ENCODE measurements around the gene UGT1A8. TPM values are rescaled to one million over a fixed set of nuclear protein-coding genes. Genes with fewer than 3 reads are reported as not detected.
"Not testable (repeated sequence)": the region's sequence is repeated elsewhere in the genome, so short reads cannot be mapped to it uniquely, and the experiment has no call there.

The UGT1A8 gene
- total RNA-seq, 5 donors from 2014 or later (not counting 1 experiment from before 2014, with no cell fraction given) = not detected

GRCh38 chr2:233650981-233651380 lies 33.5 kb downstream of the UGT1A8 start:
- no peaks in the 10 kb centered on the region for H3K36me3 ChIP-seq (ENCODE audit: control insufficient read depth in 2 of 2, extremely low read depth in 1 of 2, insufficient read depth in 1 of 2, low read length in 1 of 2)
- Mint-ChIP-seq H3K36me3 (peaks cover 5% of the 10 kb centered on the region), H3K27me3 (peaks cover 26 to 31% of the 10 kb centered on the region in 2 donors), H3K4me1 (no peaks in the 10 kb centered on the region), H3K27ac (no peak overlapping the region), H3K9me3 (peaks cover 6 to 15% (median 12%) of the 10 kb centered on the region in 3 donors), H3K4me3 (no peak overlapping the region)
- H3K9me3 ChIP-seq = no peaks in the 10 kb centered on the region
- no peaks in the 10 kb centered on the region for H3K4me1 ChIP-seq (ENCODE audit: control insufficient read depth in 1 of 2, extremely low read depth in 1 of 2, insufficient read depth in 2 of 2, low read length in 2 of 2)
- no peak overlapping the region for H3K27ac ChIP-seq (ENCODE audit: low read length)
- no peak for DNase-seq
- ChIA-PET CTCF (no interaction called here), POLR2A (no interaction called here)
- H3K4me3 ChIP-seq (ENCODE audit: control insufficient read depth in 1 of 2, extremely low read depth in 1 of 2, low read length in 1 of 2) = no peak overlapping the region
- WGBS (ENCODE audit: insufficient coverage) = 100% methylated on average over 1 of the region's 4 CpGs
- peaks cover 0 to 6% of the 10 kb centered on the region in 2 experiments for H3K27me3 ChIP-seq (replicated peaks in 1 of 2; ENCODE audit: control insufficient read depth in 2 of 2, extremely low read depth in 1 of 2, insufficient read depth in 2 of 2, low read length in 1 of 2)
- no peak for ATAC-seq (replicated peaks in 1 of 4)

GRCh38 chr2:233651430-233651829 lies 34.0 kb downstream of the UGT1A8 start:
- ATAC-seq (replicated peaks in 1 of 4) (no peak), DNase-seq (no peak)
- Mint-ChIP-seq H3K4me3 (no peak overlapping the region), H3K9me3 (peaks cover 4 to 12% (median 10%) of the 10 kb centered on the region in 3 donors), H3K27me3 (peaks cover 27 to 31% of the 10 kb centered on the region in 2 donors), H3K4me1 (no peaks in the 10 kb centered on the region), H3K27ac (no peak overlapping the region), H3K36me3 (peaks cover 4% of the 10 kb centered on the region)
- POLR2A ChIA-PET = no interaction called here
- no peaks in the 10 kb centered on the region for H3K36me3 ChIP-seq (ENCODE audit: control insufficient read depth in 2 of 2, extremely low read depth in 1 of 2, insufficient read depth in 1 of 2, low read length in 1 of 2)
- peaks cover 0 to 5% of the 10 kb centered on the region in 2 experiments for H3K27me3 ChIP-seq (replicated peaks in 1 of 2; ENCODE audit: control insufficient read depth in 2 of 2, extremely low read depth in 1 of 2, insufficient read depth in 2 of 2, low read length in 1 of 2)
- no CpG with 5 or more reads among the region's 2 CpGs for WGBS (ENCODE audit: insufficient coverage)
- no peaks in the 10 kb centered on the region for H3K4me1 ChIP-seq (ENCODE audit: control insufficient read depth in 1 of 2, extremely low read depth in 1 of 2, insufficient read depth in 2 of 2, low read length in 2 of 2)
- H3K27ac ChIP-seq (ENCODE audit: low read length) = no peak overlapping the region
- no peak overlapping the region for H3K4me3 ChIP-seq (ENCODE audit: control insufficient read depth in 1 of 2, extremely low read depth in 1 of 2, low read length in 1 of 2)
- H3K9me3 ChIP-seq = no peaks in the 10 kb centered on the region
- CTCF ChIA-PET = no interaction called here

GRCh38 chr2:233654501-233654900 lies 37.1 kb downstream of the UGT1A8 start:
- Mint-ChIP-seq H3K4me3 (no peak overlapping the region), H3K36me3 (no peaks in the 10 kb centered on the region), H3K27me3 (peaks cover 22 to 33% of the 10 kb centered on the region in 2 donors), H3K27ac (no peak overlapping the region), H3K9me3 (no peaks in the 10 kb centered on the region), H3K4me1 (no peaks in the 10 kb centered on the region)
- Histone ChIP-seq H3K4me3 (ENCODE audit: control insufficient read depth in 1 of 2, extremely low read depth in 1 of 2, low read length in 1 of 2) (no peak overlapping the region), H3K36me3 (ENCODE audit: control insufficient read depth in 2 of 2, extremely low read depth in 1 of 2, insufficient read depth in 1 of 2, low read length in 1 of 2) (no peaks in the 10 kb centered on the region), H3K27ac (ENCODE audit: low read length) (no peak overlapping the region), H3K27me3 (replicated peaks in 1 of 2; ENCODE audit: control insufficient read depth in 2 of 2, extremely low read depth in 1 of 2, insufficient read depth in 2 of 2, low read length in 1 of 2) (peaks cover 0 to 5% of the 10 kb centered on the region in 2 experiments), H3K4me1 (ENCODE audit: control insufficient read depth in 1 of 2, extremely low read depth in 1 of 2, insufficient read depth in 2 of 2, low read length in 2 of 2) (no peaks in the 10 kb centered on the region), H3K9me3 (no peaks in the 10 kb centered on the region)
- ChIA-PET CTCF (no interaction called here), POLR2A (interaction anchor here in 1 of 2 donors (0.6 kb wide), 1 partner anchor 1639 kb away, joined by 4 read pairs; no protein-coding TSS in a partner anchor)
- DNase-seq (no peak), ATAC-seq (replicated peaks in 1 of 4) (no peak)
- WGBS (ENCODE audit: insufficient coverage) = 58% methylated on average over 4 of the region's 6 CpGs

- ChIA-PET CTCF (no interaction called here), POLR2A (interaction anchor here in 1 of 2 donors (0.6 kb wide), 1 partner anchor 1638 kb away, joined by 4 read pairs; no protein-coding TSS in a partner anchor)
- no peaks in the 10 kb centered on the region for H3K4me1 ChIP-seq (ENCODE audit: control insufficient read depth in 1 of 2, extremely low read depth in 1 of 2, insufficient read depth in 2 of 2, low read length in 2 of 2)
- H3K27ac ChIP-seq (ENCODE audit: low read length) = no peak overlapping the region
- DNase-seq = no peak
- ATAC-seq (replicated peaks in 1 of 4) = no peak
- no peaks in the 10 kb centered on the region for H3K9me3 ChIP-seq
- no peak overlapping the region for H3K4me3 ChIP-seq (ENCODE audit: control insufficient read depth in 1 of 2, extremely low read depth in 1 of 2, low read length in 1 of 2)
- WGBS (ENCODE audit: insufficient coverage) = 45% methylated on average over 1 of the region's 1 CpG
- no peaks in the 10 kb centered on the region for H3K36me3 ChIP-seq (ENCODE audit: control insufficient read depth in 2 of 2, extremely low read depth in 1 of 2, insufficient read depth in 1 of 2, low read length in 1 of 2)
- peaks cover 22 to 33% of the 10 kb centered on the region in 2 donors for H3K27me3 Mint-ChIP-seq
- H3K4me1 Mint-ChIP-seq = no peaks in the 10 kb centered on the region
- H3K27me3 ChIP-seq (replicated peaks in 1 of 2; ENCODE audit: control insufficient read depth in 2 of 2, extremely low read depth in 1 of 2, insufficient read depth in 2 of 2, low read length in 1 of 2) = peaks cover 0 to 5% of the 10 kb centered on the region in 2 experiments
- H3K4me3 Mint-ChIP-seq = no peak overlapping the region
- H3K36me3 Mint-ChIP-seq = no peaks in the 10 kb centered on the region
- no peaks in the 10 kb centered on the region for H3K9me3 Mint-ChIP-seq
- H3K27ac Mint-ChIP-seq = no peak overlapping the region
Observed at GRCh38 chr2:233655043-233655442, 37.6 kb downstream of the UGT1A8 start.

- H3K36me3 Mint-ChIP-seq; CTCF ChIA-PET; ATAC-seq (replicated peaks in 1 of 4): not testable (repeated sequence)
Observed at GRCh38 chr2:233655943-233656342, 38.5 kb downstream of the UGT1A8 start.

DNA sequence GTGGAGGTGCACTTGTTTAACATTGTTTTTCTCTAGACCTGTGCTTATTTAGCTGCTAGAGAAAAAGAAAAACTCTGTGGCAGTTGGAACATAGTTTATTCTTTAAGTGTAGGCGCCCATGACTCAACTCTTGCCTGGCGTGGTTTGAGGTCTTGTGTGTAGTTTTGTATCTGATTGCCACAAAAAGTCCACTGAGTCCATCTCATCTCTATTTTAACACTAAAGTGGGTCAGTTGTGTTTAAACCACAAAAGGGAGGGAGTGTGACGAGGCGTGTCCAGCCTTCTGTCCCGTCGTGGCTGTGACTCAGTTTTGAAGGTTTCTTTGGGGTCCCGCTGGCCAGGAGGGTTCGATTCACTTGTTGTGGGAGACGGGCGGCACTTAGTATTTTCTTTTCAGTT lies 39.0 kb downstream of the UGT1A8 start:
- ATAC-seq (replicated peaks in 1 of 4) = no peak
- peaks cover 0 to 2% of the 10 kb centered on the region in 2 experiments for H3K27me3 ChIP-seq (replicated peaks in 1 of 2; ENCODE audit: control insufficient read depth in 2 of 2, extremely low read depth in 1 of 2, insufficient read depth in 2 of 2, low read length in 1 of 2)
- no peaks in the 10 kb centered on the region for H3K4me1 Mint-ChIP-seq
- H3K4me3 Mint-ChIP-seq = no peak overlapping the region
- no peak overlapping the region for H3K27ac ChIP-seq (ENCODE audit: low read length)
- H3K9me3 ChIP-seq = no peaks in the 10 kb centered on the region
- no peaks in the 10 kb centered on the region for H3K4me1 ChIP-seq (ENCODE audit: control insufficient read depth in 1 of 2, extremely low read depth in 1 of 2, insufficient read depth in 2 of 2, low read length in 2 of 2)
- no peak overlapping the region for H3K4me3 ChIP-seq (ENCODE audit: control insufficient read depth in 1 of 2, extremely low read depth in 1 of 2, low read length in 1 of 2)
- POLR2A ChIA-PET = no interaction called here
- no peak overlapping the region for H3K27ac Mint-ChIP-seq
- WGBS (ENCODE audit: insufficient coverage) = 40% methylated on average over 4 of the region's 10 CpGs
- CTCF ChIA-PET = no interaction called here
- no peaks in the 10 kb centered on the region for H3K36me3 Mint-ChIP-seq
- DNase-seq = no peak
- H3K27me3 Mint-ChIP-seq = peaks cover 19 to 33% of the 10 kb centered on the region in 2 donors
- no peaks in the 10 kb centered on the region for H3K36me3 ChIP-seq (ENCODE audit: control insufficient read depth in 2 of 2, extremely low read depth in 1 of 2, insufficient read depth in 1 of 2, low read length in 1 of 2)
- no peaks in the 10 kb centered on the region for H3K9me3 Mint-ChIP-seq

More at GRCh38 chr2:233655943-233656342, 38.5 kb downstream of the UGT1A8 start:
- H3K9me3 ChIP-seq; H3K4me3 Mint-ChIP-seq; H3K4me1 ChIP-seq (ENCODE audit: control insufficient read depth in 1 of 2, extremely low read depth in 1 of 2, insufficient read depth in 2 of 2, low read length in 2 of 2); H3K36me3 ChIP-seq (ENCODE audit: control insufficient read depth in 2 of 2, extremely low read depth in 1 of 2, insufficient read depth in 1 of 2, low read length in 1 of 2); POLR2A ChIA-PET; H3K27me3 ChIP-seq (replicated peaks in 1 of 2; ENCODE audit: control insufficient read depth in 2 of 2, extremely low read depth in 1 of 2, insufficient read depth in 2 of 2, low read length in 1 of 2); H3K4me3 ChIP-seq (ENCODE audit: control insufficient read depth in 1 of 2, extremely low read depth in 1 of 2, low read length in 1 of 2); H3K9me3 Mint-ChIP-seq; H3K27ac Mint-ChIP-seq; H3K4me1 Mint-ChIP-seq; H3K27ac ChIP-seq (ENCODE audit: low read length); DNase-seq: not testable (repeated sequence)
- WGBS (ENCODE audit: insufficient coverage) = no CpG with 5 or more reads among the region's 3 CpGs
- H3K27me3 Mint-ChIP-seq = peaks cover 22 to 33% of the 10 kb centered on the region in 2 donors

- H3K4me3 Mint-ChIP-seq = no peak overlapping the region
- H3K27me3 Mint-ChIP-seq = peaks cover 17 to 27% of the 10 kb centered on the region in 2 donors
- no peak overlapping the region for H3K27ac Mint-ChIP-seq
- no peaks in the 10 kb centered on the region for H3K36me3 ChIP-seq (ENCODE audit: control insufficient read depth in 2 of 2, extremely low read depth in 1 of 2, insufficient read depth in 1 of 2, low read length in 1 of 2)
- peaks cover 0 to 5% of the 10 kb centered on the region in 2 experiments for H3K27me3 ChIP-seq (replicated peaks in 1 of 2; ENCODE audit: control insufficient read depth in 2 of 2, extremely low read depth in 1 of 2, insufficient read depth in 2 of 2, low read length in 1 of 2)
- H3K4me3 ChIP-seq (ENCODE audit: control insufficient read depth in 1 of 2, extremely low read depth in 1 of 2, low read length in 1 of 2) = no peak overlapping the region
- no peaks in the 10 kb centered on the region for H3K9me3 Mint-ChIP-seq
- ChIA-PET POLR2A (no interaction called here), CTCF (no interaction called here)
- no peak for DNase-seq
- H3K36me3 Mint-ChIP-seq = no peaks in the 10 kb centered on the region
- H3K9me3 ChIP-seq = no peaks in the 10 kb centered on the region
- no peaks in the 10 kb centered on the region for H3K4me1 Mint-ChIP-seq
- no peak for ATAC-seq (replicated peaks in 1 of 4)
- no peaks in the 10 kb centered on the region for H3K4me1 ChIP-seq (ENCODE audit: control insufficient read depth in 1 of 2, extremely low read depth in 1 of 2, insufficient read depth in 2 of 2, low read length in 2 of 2)
- H3K27ac ChIP-seq (ENCODE audit: low read length) = no peak overlapping the region
Observed at GRCh38 chr2:233658610-233659009, 41.2 kb downstream of the UGT1A8 start.

Data from T-cell (primary cell).